ENCODE data around the gene ZFYVE1.
"Not testable (repeated sequence)": the region's sequence is repeated elsewhere in the genome, so short reads cannot be mapped to it uniquely, and the experiment has no call there.

ZFYVE1 gene

GRCh38 chr14:73003681-73004080, 23.2 kb downstream of the ZFYVE1 start:
- DNase-seq, result no peak

DNA sequence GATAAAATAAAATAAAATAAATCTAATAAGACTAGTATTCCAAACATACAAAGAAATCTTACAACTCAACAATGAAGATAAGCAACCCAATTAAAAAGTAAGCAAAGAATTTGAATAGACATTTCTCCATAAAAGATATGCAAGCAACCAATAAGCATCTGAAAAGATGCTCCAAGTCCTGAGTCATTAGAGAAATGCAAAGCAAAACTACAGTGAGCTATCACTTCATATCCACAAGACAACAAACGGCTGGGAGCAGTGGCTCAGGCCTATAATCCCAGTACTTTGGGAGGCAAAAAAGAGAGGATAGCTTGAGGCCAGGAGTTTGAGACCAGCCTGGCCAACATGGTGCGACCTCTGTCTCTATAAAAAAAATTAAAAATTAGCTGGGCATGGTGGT, 26.8 kb downstream of the ZFYVE1 start:
- DNase-seq, result no peak

DNA sequence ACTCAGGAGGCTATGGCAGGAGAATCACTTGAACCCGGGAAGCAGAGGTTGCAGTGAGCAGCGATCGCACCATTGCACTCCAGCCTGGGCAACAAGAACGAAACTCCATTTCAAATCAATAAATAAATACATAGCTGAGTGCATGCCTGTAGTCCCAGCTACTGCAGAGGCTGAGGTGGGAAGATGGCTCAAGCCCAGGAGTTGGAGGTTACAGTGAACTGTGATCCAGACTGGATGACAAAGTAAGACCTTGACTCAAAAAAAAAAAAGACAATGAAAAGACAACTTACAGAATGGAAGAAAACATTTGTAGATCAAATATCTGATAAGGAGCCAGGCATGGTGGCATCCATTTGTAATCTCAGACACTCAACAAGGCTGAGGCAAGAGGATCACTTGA, 27.6 kb downstream of the ZFYVE1 start:
- DNase-seq, result no peak

- DNase-seq, result no peak
These were observed 28.5 kb downstream of the ZFYVE1 start for GRCh38 chr14:72998252-72998903.

DNA sequence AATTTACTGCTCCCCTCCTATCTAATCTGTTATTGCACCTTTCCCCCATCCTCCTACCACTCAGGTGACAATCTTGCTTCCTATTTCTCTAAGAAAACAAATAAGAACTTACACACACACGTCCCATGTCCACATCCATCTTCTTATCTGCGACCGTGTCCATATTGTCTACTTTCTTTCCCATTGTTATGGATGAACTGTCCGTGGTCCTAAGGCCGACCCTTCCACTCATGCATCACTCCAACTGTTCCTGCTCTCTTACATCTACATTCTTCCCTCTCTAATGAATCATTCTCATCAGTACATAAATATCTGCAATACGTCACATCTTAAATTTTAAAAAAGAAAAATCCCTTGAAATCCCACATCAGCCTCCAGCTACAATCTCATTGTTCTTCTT, 30.0 kb downstream of the ZFYVE1 start:
- DNase-seq, result no peak

GRCh38 chr14:72990171-72990570, 36.7 kb downstream of the ZFYVE1 start:
- DNase-seq, result no peak

DNA sequence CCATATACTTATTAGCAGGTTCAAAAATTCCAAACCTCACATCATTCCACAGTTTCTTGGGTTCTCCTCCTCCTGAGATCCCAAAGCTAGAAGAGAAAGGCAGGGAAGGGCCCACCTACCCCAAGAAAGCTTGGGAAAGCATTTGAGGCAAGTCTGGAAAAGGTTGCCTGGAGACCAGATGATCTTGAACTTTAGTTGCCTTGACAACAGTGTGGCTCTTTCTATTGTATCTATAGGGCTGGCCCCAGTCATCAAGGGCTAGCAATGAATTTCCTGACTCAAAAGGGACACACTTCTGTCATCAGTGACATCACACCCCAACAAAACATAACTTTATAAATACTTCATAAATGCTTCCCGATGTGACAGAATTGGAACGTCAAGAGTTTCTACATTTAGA, 40.0 kb downstream of the ZFYVE1 start:
- no peak for DNase-seq

- DNase-seq, result no peak
These were observed 40.7 kb downstream of the ZFYVE1 start for GRCh38 chr14:72986214-72986613.

GRCh38 chr14:72982146-72982708, 44.7 kb downstream of the ZFYVE1 start:
- no peak for DNase-seq

GRCh38 chr14:72980863-72981262, 46.0 kb downstream of the ZFYVE1 start:
- DNase-seq, result no peak

- DNase-seq, result no peak
These were observed 48.0 kb downstream of the ZFYVE1 start for GRCh38 chr14:72978856-72979255.

- DNase-seq, result no peak
These were observed 51.1 kb downstream of the ZFYVE1 start for GRCh38 chr14:72975770-72976169.

- DNase-seq, result no peak
These were observed 52.2 kb downstream of the ZFYVE1 start for GRCh38 chr14:72974661-72975060.

DNA sequence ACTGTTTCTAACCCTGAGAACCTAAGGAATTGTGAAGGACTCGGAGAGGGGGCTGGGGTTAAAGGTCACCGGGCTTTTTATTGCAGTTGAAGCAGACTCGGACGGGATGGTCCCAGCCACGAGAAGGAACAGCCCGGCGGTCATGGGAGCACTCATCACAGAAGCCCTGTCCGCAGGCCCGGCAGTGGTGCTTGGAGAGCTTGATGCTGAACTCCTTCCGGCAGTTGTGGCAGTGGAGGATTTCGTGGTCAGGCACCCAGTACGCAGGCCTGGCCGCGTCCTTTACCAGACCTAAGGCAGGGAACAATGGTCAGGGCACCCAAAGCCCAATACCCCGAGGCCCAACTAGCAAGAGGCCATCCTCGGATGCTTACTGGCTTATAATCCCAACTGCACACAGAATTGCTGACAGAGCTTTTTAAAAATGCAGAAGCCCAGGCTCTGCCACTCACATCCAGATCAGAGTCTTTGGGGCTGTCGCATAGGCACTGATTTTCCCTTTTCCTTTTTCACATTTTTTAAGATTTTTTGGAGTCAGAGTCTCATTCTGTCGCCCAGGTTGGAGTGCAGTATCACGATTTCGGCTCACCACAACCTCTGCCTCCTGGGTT, 56.0 kb downstream of the ZFYVE1 start:
- DNase-seq, result no peak

- DNase-seq, result no peak
These were observed 56.8 kb downstream of the ZFYVE1 start for GRCh38 chr14:72970058-72970630.

GRCh38 chr14:72968316-72968715, 58.6 kb downstream of the ZFYVE1 start:
- no peak for DNase-seq

DNA sequence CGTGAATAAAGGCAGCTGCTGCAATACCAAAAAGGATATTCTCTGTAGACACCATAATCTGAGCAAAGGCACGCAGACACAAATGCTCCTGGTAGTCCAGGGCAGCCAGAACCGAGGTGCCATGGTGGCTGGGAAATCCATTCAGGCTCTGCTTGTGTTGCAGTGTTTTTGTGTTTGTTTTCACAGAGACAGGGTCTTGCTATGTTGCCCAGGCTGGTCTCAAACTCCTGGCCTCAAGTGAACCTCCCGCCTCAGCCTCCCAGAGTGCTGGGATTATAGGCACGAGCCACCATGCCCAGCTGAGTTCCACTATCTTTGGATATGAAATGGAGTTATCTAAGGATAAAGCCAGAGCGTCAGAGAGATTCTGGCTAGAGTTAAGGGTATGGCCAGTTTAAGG, 60.9 kb downstream of the ZFYVE1 start:
- no peak for DNase-seq

DNA sequence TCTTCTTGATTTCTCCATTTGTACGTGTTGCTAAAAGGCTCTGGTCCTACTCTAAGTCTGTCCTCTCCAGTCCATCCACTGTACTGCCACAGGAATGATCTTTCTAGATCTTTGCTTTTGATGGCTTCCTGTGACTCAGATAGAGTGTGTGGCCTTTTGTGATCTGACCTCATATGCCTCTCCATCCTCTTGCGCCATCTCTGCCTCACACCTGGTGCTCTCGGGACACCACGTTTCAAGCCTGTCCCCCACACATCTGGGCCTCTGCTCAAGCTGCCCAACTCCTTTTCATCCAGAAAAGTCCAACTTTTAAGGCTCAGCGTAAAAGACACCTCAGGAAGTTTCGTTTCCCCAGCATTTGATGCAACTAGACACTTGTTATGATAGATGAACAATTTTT, 61.7 kb downstream of the ZFYVE1 start:
- no peak for DNase-seq

- DNase-seq, result peak; percentile 30
These were observed 64.0 kb downstream of the ZFYVE1 start for GRCh38 chr14:72962829-72963312.

GRCh38 chr14:72962336-72962754, 64.6 kb downstream of the ZFYVE1 start:
- DNase-seq, result peak; percentile 29

GRCh38 chr14:72961579-72962335, 65.1 kb downstream of the ZFYVE1 start:
- DNase-seq, result no peak

DNA sequence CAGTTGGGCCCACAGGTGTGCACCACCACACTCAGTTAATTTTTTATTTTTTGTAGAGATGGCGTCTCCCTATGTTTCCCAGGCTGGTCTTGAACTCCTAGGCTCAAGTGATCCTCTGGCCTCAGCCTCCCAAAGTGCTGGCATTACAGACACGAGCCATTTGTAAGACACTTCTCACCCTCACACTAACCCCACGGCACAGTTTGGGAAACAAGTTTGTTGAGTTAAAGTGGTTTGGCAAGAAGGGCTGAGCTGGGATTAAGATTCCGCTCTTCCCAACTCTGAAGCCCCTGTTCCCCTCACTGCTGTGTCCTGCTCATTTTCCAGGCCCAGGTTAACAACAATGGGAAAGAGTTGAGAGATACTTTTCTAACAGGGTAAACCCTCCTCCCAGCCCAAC, 65.9 kb downstream of the ZFYVE1 start:
- DNase-seq, result not testable (repeated sequence)

- DNase-seq, result no peak
These were observed 68.4 kb downstream of the ZFYVE1 start for GRCh38 chr14:72958548-72958947.
